ENCODE results near the gene ATE1. TPM values are rescaled to one million over a fixed set of nuclear protein-coding genes. Genes with fewer than 3 reads are reported as not detected.
"Not testable (repeated sequence)": the region's sequence is repeated elsewhere in the genome, so short reads cannot be mapped to it uniquely, and the experiment has no call there.

The ATE1 gene
- total RNA-seq (10 to 100 TPM; 26.6 to 30.0 TPM), polyA plus RNA-seq (1 to 10 TPM; 8.3 to 8.9 TPM)
- long read RNA-seq, donor 1, full-length matches to known transcripts: 3 of 17 reads
- long read RNA-seq, donor 1, partial matches to known transcripts: 4 of 17 reads
- long read RNA-seq, donor 1, other reads (novel, unspliced or antisense): 10 of 17 reads
- long read RNA-seq, donor 2, full-length matches to known transcripts: 4 of 18 reads
- long read RNA-seq, donor 2, partial matches to known transcripts: 1 of 18 reads
- long read RNA-seq, donor 2, other reads (novel, unspliced or antisense): 13 of 18 reads

DNA sequence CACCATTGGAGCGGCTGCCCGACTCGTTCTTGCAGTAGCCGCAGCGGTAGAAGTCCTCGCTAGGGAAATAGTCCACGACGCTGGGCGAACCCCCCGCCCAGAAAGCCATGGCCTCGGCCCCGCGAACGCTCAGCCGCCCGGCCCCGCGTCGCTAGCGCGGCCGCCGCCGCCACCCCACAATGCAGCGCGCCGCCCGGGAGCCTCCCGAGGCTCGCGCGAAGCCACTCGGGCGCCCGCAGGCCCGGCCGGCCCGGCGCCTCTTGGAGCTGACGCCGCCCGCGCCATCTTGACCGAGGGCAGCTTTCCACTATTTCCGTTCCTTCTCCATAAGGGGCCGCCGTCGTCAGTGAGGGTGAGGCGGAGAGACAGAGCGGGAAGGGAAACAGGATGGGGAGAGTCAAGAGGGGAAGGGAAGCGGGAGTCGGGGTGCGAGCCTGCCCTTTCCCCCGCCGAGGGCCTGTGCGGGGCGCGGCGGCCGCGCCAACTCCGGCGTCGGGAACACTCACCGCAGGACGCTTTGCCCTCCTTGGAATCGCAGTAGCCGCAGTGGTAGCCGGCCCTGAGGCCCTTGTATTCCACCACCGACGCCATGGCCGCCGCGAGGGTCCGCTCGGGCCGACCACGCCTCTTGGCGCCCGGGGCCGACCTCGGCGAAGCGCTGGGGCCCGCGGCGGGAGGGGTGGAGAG lies at the start of gene ATE1:
Gene ATE1 (minus strand): TSS at position 191 of the 687 bp plus-strand sequence. CDS start 82 bp downstream, at position 109.
- intact Hi-C loops (cut with DNase I): loop anchor here in 1 of 2 donors (2.0 to 5.0 kb wide), 3 partner anchors 47 to 184 kb away; partner anchors contain the start of gene NSMCE4A
- WGBS, 2 donors: 0% methylated on average over 74 to 87 of the region's 87 CpGs
- H3K27me3 ChIP-seq (ENCODE audit: control insufficient read depth in 1 of 2, insufficient read depth in 2 of 2, low read length in 1 of 2): no peaks in the 10 kb centered on the region
- DNase-seq (peak; percentile 92 to 96), ATAC-seq (ENCODE audit: low FRiP score) (peak; percentile 97)
- peak within 1 kb of the TSS; percentile 80 to 90 for H3K4me3 ChIP-seq (ENCODE audit: low read length in 2 of 2)
- H3K9me3 ChIP-seq (ENCODE audit: control insufficient read depth, low read length): no peaks in the 10 kb centered on the region
- peak within 1 kb of the TSS; percentile 76 to 80 for H3K27ac ChIP-seq (ENCODE audit: low read depth in 1 of 2, low read length in 2 of 2)
- H3K36me3 ChIP-seq (ENCODE audit: control insufficient read depth in 1 of 2, insufficient read depth in 2 of 2, low read length in 1 of 2): no peaks in the 10 kb centered on the region
- H3K4me1 ChIP-seq (ENCODE audit: control insufficient read depth in 1 of 2, insufficient read depth in 2 of 2, low read length in 2 of 2): no peaks in the 10 kb centered on the region

GRCh38 chr10:121976607-121977006 lies 48.8 kb upstream of the ATE1 start:
- Histone ChIP-seq H3K27ac (ENCODE audit: low read depth in 1 of 2, low read length in 2 of 2) (no peak overlapping the region), H3K9me3 (ENCODE audit: control insufficient read depth, low read length) (no peaks in the 10 kb centered on the region), H3K36me3 (ENCODE audit: control insufficient read depth in 1 of 2, insufficient read depth in 2 of 2, low read length in 1 of 2) (no peaks in the 10 kb centered on the region), H3K27me3 (ENCODE audit: control insufficient read depth in 1 of 2, insufficient read depth in 2 of 2, low read length in 1 of 2) (no peaks in the 10 kb centered on the region), H3K4me1 (ENCODE audit: control insufficient read depth in 1 of 2, insufficient read depth in 2 of 2, low read length in 2 of 2) (no peaks in the 10 kb centered on the region), H3K4me3 (ENCODE audit: low read length in 2 of 2) (no peak overlapping the region)
- DNase-seq (no peak), ATAC-seq (ENCODE audit: low FRiP score) (no peak)
- WGBS, 2 donors: 94% methylated on average over 6 of the region's 6 CpGs
- intact Hi-C loops (cut with DNase I): no loop called here

GRCh38 chr10:121975295-121976086 lies 47.7 kb upstream of the ATE1 start:
- intact Hi-C loops (cut with DNase I): loop anchor here in 1 of 2 donors (2.0 kb wide), 2 partner anchors 47 to 75 kb away; partner anchors contain the start of gene ATE1
- peak overlapping the region; percentile 69 to 80 for H3K4me3 ChIP-seq (ENCODE audit: low read length in 2 of 2)
- DNase-seq (no peak), ATAC-seq (ENCODE audit: low FRiP score) (peak; percentile 48)
- H3K27ac ChIP-seq (ENCODE audit: low read depth in 1 of 2, low read length in 2 of 2): peak overlapping the region; percentile 46 to 73
- no peaks in the 10 kb centered on the region for H3K27me3 ChIP-seq (ENCODE audit: control insufficient read depth in 1 of 2, insufficient read depth in 2 of 2, low read length in 1 of 2)
- no peaks in the 10 kb centered on the region for H3K4me1 ChIP-seq (ENCODE audit: control insufficient read depth in 1 of 2, insufficient read depth in 2 of 2, low read length in 2 of 2)
- 30 to 32% methylated on average over 20 to 21 of the region's 21 CpGs for WGBS, 2 donors
- H3K36me3 ChIP-seq (ENCODE audit: control insufficient read depth in 1 of 2, insufficient read depth in 2 of 2, low read length in 1 of 2): peaks cover 0 to under 1% of the 10 kb centered on the region in 2 donors
- H3K9me3 ChIP-seq (ENCODE audit: control insufficient read depth, low read length): no peaks in the 10 kb centered on the region

DNA sequence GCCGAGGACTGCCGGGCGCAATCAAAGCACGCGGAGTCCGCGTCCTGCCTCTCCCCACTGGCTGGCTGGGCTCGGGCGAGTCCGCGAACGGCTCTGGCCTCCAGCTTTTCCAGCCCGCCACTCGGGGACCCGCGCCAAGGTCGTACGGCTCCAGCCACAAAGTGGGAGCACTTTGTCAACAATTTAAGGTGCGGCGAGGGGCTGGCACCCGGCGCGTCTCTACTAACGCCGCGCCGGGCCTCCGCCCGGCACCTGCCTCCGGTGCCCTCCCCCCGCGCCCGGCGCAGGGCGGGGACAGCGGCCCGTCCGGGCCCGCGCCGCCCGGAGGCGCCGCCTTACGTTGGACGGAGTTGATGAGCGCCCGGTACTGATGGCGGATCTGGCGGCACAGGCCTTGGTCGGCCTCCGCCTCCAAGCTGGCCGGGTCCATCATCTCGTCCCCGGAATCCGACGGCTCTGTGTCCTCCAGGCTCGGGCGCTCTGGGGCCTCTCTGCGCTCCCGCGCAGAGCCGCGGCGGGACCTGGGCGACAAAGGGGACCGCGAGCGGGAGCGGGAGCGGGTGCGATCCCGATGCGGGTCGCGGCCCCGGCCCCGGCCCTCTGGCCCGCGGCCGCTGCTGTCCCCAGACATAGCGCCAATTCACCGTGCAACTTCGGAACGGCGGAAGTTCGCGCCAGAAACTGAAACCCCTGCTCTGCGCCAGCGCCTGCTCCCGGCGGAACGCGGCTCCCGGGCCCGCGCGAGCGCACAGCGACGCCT lies 46.9 kb upstream of the ATE1 start, which contains the start of gene NSMCE4A:
Gene NSMCE4A (minus strand): TSS at position 683 of the 760 bp plus-strand sequence. CDS start 52 bp downstream, at position 631.
- ATAC-seq (ENCODE audit: low FRiP score) (peak; percentile 94), DNase-seq (peak; percentile 87 to 94)
- 0% methylated on average over 90 to 101 of the region's 101 CpGs for WGBS, 2 donors
- no peaks in the 10 kb centered on the region for H3K9me3 ChIP-seq (ENCODE audit: control insufficient read depth, low read length)
- peaks cover 0 to 2% of the 10 kb centered on the region in 2 donors for H3K36me3 ChIP-seq (ENCODE audit: control insufficient read depth in 1 of 2, insufficient read depth in 2 of 2, low read length in 1 of 2)
- intact Hi-C loops (cut with DNase I): loop anchor here in 1 of 2 donors (2.0 kb wide), 2 partner anchors 46 to 76 kb away; partner anchors contain the start of gene ATE1
- H3K27ac ChIP-seq (ENCODE audit: low read depth in 1 of 2, low read length in 2 of 2): peak within 1 kb of the TSS; percentile 46 to 78
- H3K4me3 ChIP-seq (ENCODE audit: low read length in 2 of 2): peak within 1 kb of the TSS; percentile 69 to 80
- no peaks in the 10 kb centered on the region for H3K4me1 ChIP-seq (ENCODE audit: control insufficient read depth in 1 of 2, insufficient read depth in 2 of 2, low read length in 2 of 2)
- H3K27me3 ChIP-seq (ENCODE audit: control insufficient read depth in 1 of 2, insufficient read depth in 2 of 2, low read length in 1 of 2): no peaks in the 10 kb centered on the region

DNA sequence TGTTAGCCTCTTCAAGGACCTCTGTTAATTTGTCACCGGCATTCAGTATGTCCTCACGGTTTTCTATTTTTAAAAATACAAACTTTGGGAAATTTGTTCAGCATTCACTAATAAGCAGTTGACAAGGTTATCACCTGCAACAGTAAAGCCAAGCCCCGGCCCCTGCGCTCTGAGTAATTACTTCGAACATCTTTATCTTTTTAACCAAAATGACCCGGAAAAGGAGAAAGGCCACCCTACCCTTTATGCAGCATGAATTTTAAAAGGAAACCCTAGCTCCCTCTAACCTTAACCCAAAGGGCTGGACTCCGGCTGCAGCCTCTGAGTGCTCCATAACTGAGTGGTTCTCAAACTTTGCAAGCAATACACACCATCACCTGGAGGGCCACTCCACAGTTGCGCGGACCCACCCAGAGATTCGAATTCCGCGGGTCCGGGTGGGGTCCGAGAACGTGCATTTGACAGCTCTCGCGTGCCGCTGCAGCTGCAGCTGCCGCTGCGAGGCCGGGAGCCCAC lies 46.2 kb upstream of the ATE1 start:
- Histone ChIP-seq H3K4me3 (ENCODE audit: low read length in 2 of 2) (peak overlapping the region; percentile 69 to 80), H3K27ac (ENCODE audit: low read depth in 1 of 2, low read length in 2 of 2) (peak overlapping the region in 1 of 2 donors; percentile 21), H3K27me3 (ENCODE audit: control insufficient read depth in 1 of 2, insufficient read depth in 2 of 2, low read length in 1 of 2) (no peaks in the 10 kb centered on the region), H3K36me3 (ENCODE audit: control insufficient read depth in 1 of 2, insufficient read depth in 2 of 2, low read length in 1 of 2) (peaks cover 0 to 2% of the 10 kb centered on the region in 2 donors), H3K4me1 (ENCODE audit: control insufficient read depth in 1 of 2, insufficient read depth in 2 of 2, low read length in 2 of 2) (no peaks in the 10 kb centered on the region), H3K9me3 (ENCODE audit: control insufficient read depth, low read length) (no peaks in the 10 kb centered on the region)
- ATAC-seq (ENCODE audit: low FRiP score): peak; percentile 2
- DNase-seq: no peak
- WGBS, 2 donors: 4% methylated on average over 21 of the region's 21 CpGs
- intact Hi-C loops (cut with DNase I): loop anchor here in 1 of 2 donors (2.0 kb wide), 2 partner anchors 45 to 77 kb away; partner anchors contain the start of gene ATE1

DNA sequence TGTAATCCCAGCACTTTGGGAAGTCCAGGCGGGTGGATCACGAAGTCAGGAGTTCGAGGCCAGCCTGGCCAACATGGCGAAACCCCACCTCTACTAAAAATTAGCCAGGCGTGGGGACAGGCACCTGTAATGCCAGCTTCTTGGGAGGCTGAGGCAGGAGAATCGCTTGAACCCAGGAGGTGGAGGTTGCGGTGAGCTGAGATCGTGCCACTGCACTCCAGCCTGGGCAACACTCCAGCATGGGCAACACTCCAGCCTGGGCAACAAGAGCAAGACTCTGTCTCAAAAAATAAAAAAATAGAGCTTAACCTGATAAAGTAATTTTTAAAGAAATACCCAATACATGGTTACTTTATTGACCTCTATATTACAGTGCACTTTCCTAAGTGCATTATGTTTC lies 41.3 kb upstream of the ATE1 start:
- ATAC-seq (ENCODE audit: low FRiP score); H3K27ac ChIP-seq (ENCODE audit: low read depth in 1 of 2, low read length in 2 of 2); intact Hi-C loops (cut with DNase I); H3K4me3 ChIP-seq (ENCODE audit: low read length in 2 of 2); H3K4me1 ChIP-seq (ENCODE audit: control insufficient read depth in 1 of 2, insufficient read depth in 2 of 2, low read length in 2 of 2); H3K27me3 ChIP-seq (ENCODE audit: control insufficient read depth in 1 of 2, insufficient read depth in 2 of 2, low read length in 1 of 2); DNase-seq; H3K9me3 ChIP-seq (ENCODE audit: control insufficient read depth, low read length): not testable (repeated sequence)
- 64 to 67% methylated on average over 8 of the region's 8 CpGs for WGBS, 2 donors
- H3K36me3 ChIP-seq (ENCODE audit: control insufficient read depth in 1 of 2, insufficient read depth in 2 of 2, low read length in 1 of 2): peaks cover 0 to 11% of the 10 kb centered on the region in 2 donors

DNA sequence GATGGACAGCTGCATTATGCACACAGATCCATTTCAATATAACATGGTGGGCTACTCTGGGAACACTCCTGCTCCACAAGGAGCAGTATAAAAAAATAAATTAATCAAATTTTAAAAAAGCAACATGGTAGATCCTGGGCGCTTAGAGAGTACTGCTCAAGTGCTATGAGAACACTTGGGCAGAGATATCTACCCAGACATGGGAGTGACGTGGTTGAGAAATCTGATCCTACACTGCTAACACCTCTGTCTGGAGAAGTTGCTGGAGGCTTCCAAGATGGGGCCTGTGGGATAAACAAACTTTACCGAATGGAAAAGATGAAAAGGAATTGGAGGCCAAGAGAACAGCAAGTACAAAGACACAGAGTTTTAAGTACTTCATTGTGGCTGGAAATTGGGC lies 38.2 kb upstream of the ATE1 start:
- H3K4me3 ChIP-seq (ENCODE audit: low read length in 2 of 2): no peak overlapping the region
- H3K27me3 ChIP-seq (ENCODE audit: control insufficient read depth in 1 of 2, insufficient read depth in 2 of 2, low read length in 1 of 2): no peaks in the 10 kb centered on the region
- ATAC-seq (ENCODE audit: low FRiP score) (no peak), DNase-seq (no peak)
- H3K27ac ChIP-seq (ENCODE audit: low read depth in 1 of 2, low read length in 2 of 2): no peak overlapping the region
- peaks cover 0 to 13% of the 10 kb centered on the region in 2 donors for H3K36me3 ChIP-seq (ENCODE audit: control insufficient read depth in 1 of 2, insufficient read depth in 2 of 2, low read length in 1 of 2)
- no peaks in the 10 kb centered on the region for H3K9me3 ChIP-seq (ENCODE audit: control insufficient read depth, low read length)
- no peaks in the 10 kb centered on the region for H3K4me1 ChIP-seq (ENCODE audit: control insufficient read depth in 1 of 2, insufficient read depth in 2 of 2, low read length in 2 of 2)
- intact Hi-C loops (cut with DNase I): no loop called here
- 88 to 90% methylated on average over 3 of the region's 3 CpGs for WGBS, 2 donors
